Ovary (tissue), 3 donors: ENCODE measurements around the gene PTPRG.

Experiments
- EP300 ChIP-seq: sonication (generic); formaldehyde crosslinking; IDR thresholded peaks from one replicate; pipeline ENCODE4 v1.6.1; 2017; ENCODE audit warnings: antibody characterized with exemption
- POLR2A ChIP-seq: fragments of 450-650 bp; IDR thresholded peaks from one replicate; pipeline ENCODE4 v1.6.1; 2017; ENCODE audit warnings: antibody characterized with exemption, mild to moderate bottlenecking, moderate library complexity
- TF ChIP-seq, protein P1 (sequence below), 3 donors: fragments of 450-650 bp in 2 of 3; fragments of 200-600 bp in 1 of 3; IDR thresholded peaks; one replicate each; pipeline versions ENCODE4 v1.5.1 to v1.8.0; 2016 to 2022; ENCODE audit warnings: antibody characterized with exemption in 3 of 3, mild to moderate bottlenecking in 1 of 3
- donor health status: DM: no; HTN: no; CAD: no.

DNA sequence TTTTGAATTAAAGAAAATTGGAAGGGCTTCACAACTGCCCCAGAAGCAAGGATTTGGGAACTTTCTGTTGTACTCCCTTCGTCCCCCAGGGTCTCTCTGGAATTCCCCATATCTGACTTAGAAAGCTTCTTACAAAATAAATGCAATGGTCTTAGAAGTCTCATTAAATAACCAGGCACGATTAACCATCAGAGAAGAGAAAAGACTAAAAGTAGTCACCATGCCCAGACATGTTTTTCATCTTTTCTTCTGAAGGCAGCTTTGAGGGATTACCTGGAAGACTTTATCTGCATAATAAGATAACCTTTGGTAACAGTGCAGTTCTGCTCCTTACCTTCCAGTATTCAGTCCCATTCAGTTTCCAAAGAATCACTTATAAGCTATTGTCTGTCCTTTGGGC is 135.9 kb downstream of the PTPRG start:
- TF ChIP-seq, protein P1, sequence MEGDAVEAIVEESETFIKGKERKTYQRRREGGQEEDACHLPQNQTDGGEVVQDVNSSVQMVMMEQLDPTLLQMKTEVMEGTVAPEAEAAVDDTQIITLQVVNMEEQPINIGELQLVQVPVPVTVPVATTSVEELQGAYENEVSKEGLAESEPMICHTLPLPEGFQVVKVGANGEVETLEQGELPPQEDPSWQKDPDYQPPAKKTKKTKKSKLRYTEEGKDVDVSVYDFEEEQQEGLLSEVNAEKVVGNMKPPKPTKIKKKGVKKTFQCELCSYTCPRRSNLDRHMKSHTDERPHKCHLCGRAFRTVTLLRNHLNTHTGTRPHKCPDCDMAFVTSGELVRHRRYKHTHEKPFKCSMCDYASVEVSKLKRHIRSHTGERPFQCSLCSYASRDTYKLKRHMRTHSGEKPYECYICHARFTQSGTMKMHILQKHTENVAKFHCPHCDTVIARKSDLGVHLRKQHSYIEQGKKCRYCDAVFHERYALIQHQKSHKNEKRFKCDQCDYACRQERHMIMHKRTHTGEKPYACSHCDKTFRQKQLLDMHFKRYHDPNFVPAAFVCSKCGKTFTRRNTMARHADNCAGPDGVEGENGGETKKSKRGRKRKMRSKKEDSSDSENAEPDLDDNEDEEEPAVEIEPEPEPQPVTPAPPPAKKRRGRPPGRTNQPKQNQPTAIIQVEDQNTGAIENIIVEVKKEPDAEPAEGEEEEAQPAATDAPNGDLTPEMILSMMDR (IDR thresholded peaks at IDR 0.05), result no peak
- TF ChIP-seq POLR2A, result no peak
- TF ChIP-seq EP300, result no peak
